ENCODE measurements around the gene IP6K2. TPM values are rescaled to one million over a fixed set of nuclear protein-coding genes. Genes with fewer than 3 reads are reported as not detected.

Gene IP6K2
- total RNA-seq, 2 experiments from 2014 or later: 56.6 to 61.2 TPM

- no peaks in the 10 kb centered on the region for H3K9me3 Mint-ChIP-seq
Observed at GRCh38 chr3:48695393-48695753, 21.6 kb downstream of the IP6K2 start.

GRCh38 chr3:48694610-48695392 is 22.2 kb downstream of the IP6K2 start:
- peaks cover 6% of the 10 kb centered on the region for H3K4me1 Mint-ChIP-seq
- H3K9me3 Mint-ChIP-seq: no peaks in the 10 kb centered on the region
- CTCF ChIA-PET: interaction anchor here (1.0 kb wide), 1 partner anchor 9 kb away, joined by 4 read pairs; the partner anchor contains the start of gene NCKIPSD
- H3K36me3 Mint-ChIP-seq (ENCODE audit: low read depth): peaks cover 42% of the 10 kb centered on the region
- no peaks in the 10 kb centered on the region for H3K27me3 Mint-ChIP-seq
- no peak for DNase-seq
- POLR2A ChIA-PET: no interaction called here
- no peak overlapping the region for H3K4me3 Mint-ChIP-seq
- H3K27ac Mint-ChIP-seq: no peak overlapping the region

More at GRCh38 chr3:48695393-48695753, 21.6 kb downstream of the IP6K2 start:
- Mint-ChIP-seq H3K27ac (no peak overlapping the region), H3K4me1 (peaks cover 6% of the 10 kb centered on the region), H3K27me3 (no peaks in the 10 kb centered on the region), H3K4me3 (no peak overlapping the region), H3K36me3 (ENCODE audit: low read depth) (peaks cover 38% of the 10 kb centered on the region)
- no peak for DNase-seq
- ChIA-PET CTCF (interaction anchor here (1.0 kb wide), 1 partner anchor 9 kb away, joined by 4 read pairs; the partner anchor contains the start of gene NCKIPSD), POLR2A (no interaction called here)

DNA sequence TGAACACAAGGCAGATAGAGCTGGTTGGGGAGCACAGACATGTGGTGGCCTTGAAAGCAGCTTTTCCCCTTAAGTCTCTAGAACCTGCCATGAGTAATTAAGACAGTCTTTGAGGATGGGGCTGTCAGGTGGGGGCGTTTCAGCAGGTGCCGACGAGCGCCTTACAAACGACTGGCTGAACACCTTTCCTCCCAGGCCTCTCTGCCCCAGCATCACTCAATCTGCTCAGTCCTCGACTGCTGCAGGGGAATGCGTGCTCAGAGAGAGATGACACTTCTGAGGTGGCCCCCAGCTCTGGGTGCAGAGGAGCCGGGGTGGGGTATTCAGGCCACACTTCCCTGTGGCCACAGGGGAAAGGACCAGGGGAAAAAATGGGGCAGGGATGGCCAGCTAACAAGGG is 23.2 kb downstream of the IP6K2 start:
- Mint-ChIP-seq H3K4me3 (no peak overlapping the region), H3K9me3 (no peaks in the 10 kb centered on the region)
- CTCF ChIA-PET: no interaction called here

GRCh38 chr3:48692551-48692950 is 24.5 kb downstream of the IP6K2 start:
- no peak overlapping the region for H3K4me3 Mint-ChIP-seq
- peaks cover 46% of the 10 kb centered on the region for H3K36me3 Mint-ChIP-seq (ENCODE audit: low read depth)
- no peaks in the 10 kb centered on the region for H3K27me3 Mint-ChIP-seq
- H3K27ac Mint-ChIP-seq: peak overlapping the region; percentile 6
- no peaks in the 10 kb centered on the region for H3K9me3 Mint-ChIP-seq
- peaks cover 6% of the 10 kb centered on the region for H3K4me1 Mint-ChIP-seq
- ChIA-PET POLR2A (interaction anchor here (0.6 kb wide), 1 partner anchor 73 kb away, joined by 3 read pairs; no protein-coding TSS in a partner anchor), CTCF (interaction anchor here (0.8 kb wide), 1 partner anchor 28 kb away, joined by 4 read pairs; no protein-coding TSS in a partner anchor)
- DNase-seq: no peak

More for the DNA sequence above, 23.2 kb downstream of the IP6K2 start:
- POLR2A ChIA-PET: no interaction called here
- H3K36me3 Mint-ChIP-seq (ENCODE audit: low read depth): peaks cover 38% of the 10 kb centered on the region
- no peak overlapping the region for H3K27ac Mint-ChIP-seq
- H3K4me1 Mint-ChIP-seq: peaks cover 6% of the 10 kb centered on the region
- no peaks in the 10 kb centered on the region for H3K27me3 Mint-ChIP-seq
- DNase-seq: no peak

- DNase-seq: no peak
- Mint-ChIP-seq H3K36me3 (ENCODE audit: low read depth) (peaks cover 52% of the 10 kb centered on the region), H3K9me3 (no peaks in the 10 kb centered on the region), H3K4me1 (peaks cover 9% of the 10 kb centered on the region), H3K27ac (peak overlapping the region; percentile 33), H3K27me3 (no peaks in the 10 kb centered on the region), H3K4me3 (no peak overlapping the region)
- CTCF ChIA-PET: interaction anchor here (0.6 kb wide), 1 partner anchor 84 kb away, joined by 3 read pairs; no protein-coding TSS in a partner anchor
- POLR2A ChIA-PET: no interaction called here
Observed at GRCh38 chr3:48690846-48691458, 26.1 kb downstream of the IP6K2 start.

- DNase-seq: no peak
- Mint-ChIP-seq H3K36me3 (ENCODE audit: low read depth) (peaks cover 41% of the 10 kb centered on the region), H3K4me1 (peaks cover 14% of the 10 kb centered on the region), H3K9me3 (no peaks in the 10 kb centered on the region), H3K27ac (no peak overlapping the region), H3K27me3 (no peaks in the 10 kb centered on the region), H3K4me3 (no peak overlapping the region)
- POLR2A ChIA-PET: no interaction called here
- CTCF ChIA-PET: interaction anchor here (0.8 kb wide), 1 partner anchor 26 kb away, joined by 3 read pairs; no protein-coding TSS in a partner anchor
Observed at GRCh38 chr3:48689384-48689783, 27.6 kb downstream of the IP6K2 start.

DNA sequence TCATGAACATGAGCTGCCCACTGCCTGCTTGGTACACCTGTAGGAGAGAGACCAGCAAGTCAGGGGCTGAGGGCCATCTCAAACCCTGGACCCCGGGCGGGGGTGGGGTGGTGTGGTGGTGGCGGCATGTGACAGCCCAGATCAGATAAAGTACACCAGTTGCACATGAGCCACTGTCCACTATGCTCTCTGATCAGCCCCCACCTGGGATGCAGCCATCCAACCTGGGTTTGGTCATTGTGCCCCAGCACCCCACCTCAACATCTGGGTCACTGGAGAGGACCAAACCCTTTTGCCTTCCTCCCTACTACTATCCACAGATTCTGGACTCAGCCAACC is 28.3 kb downstream of the IP6K2 start:
- H3K27me3 Mint-ChIP-seq: no peaks in the 10 kb centered on the region
- peaks cover 39% of the 10 kb centered on the region for H3K36me3 Mint-ChIP-seq (ENCODE audit: low read depth)
- ChIA-PET CTCF (interaction anchor here (0.6 to 1.4 kb wide), 3 partner anchors 27 to 288 kb away, joined by 3 to 5 read pairs (median 3); no protein-coding TSS in a partner anchor), POLR2A (no interaction called here)
- H3K27ac Mint-ChIP-seq: no peak overlapping the region
- H3K9me3 Mint-ChIP-seq: no peaks in the 10 kb centered on the region
- DNase-seq: no peak
- peaks cover 19% of the 10 kb centered on the region for H3K4me1 Mint-ChIP-seq
- H3K4me3 Mint-ChIP-seq: no peak overlapping the region

- H3K27me3 Mint-ChIP-seq: no peaks in the 10 kb centered on the region
- DNase-seq: no peak
- no peak overlapping the region for H3K4me3 Mint-ChIP-seq
- ChIA-PET POLR2A (no interaction called here), CTCF (interaction anchor here (0.6 to 1.4 kb wide), 2 partner anchors 82 to 287 kb away, joined by 3 to 5 read pairs; no protein-coding TSS in a partner anchor)
- no peaks in the 10 kb centered on the region for H3K9me3 Mint-ChIP-seq
- peaks cover 37% of the 10 kb centered on the region for H3K36me3 Mint-ChIP-seq (ENCODE audit: low read depth)
- peaks cover 21% of the 10 kb centered on the region for H3K4me1 Mint-ChIP-seq
- no peak overlapping the region for H3K27ac Mint-ChIP-seq
Observed at GRCh38 chr3:48688032-48688736, 28.8 kb downstream of the IP6K2 start.

- peaks cover 24% of the 10 kb centered on the region for H3K4me1 Mint-ChIP-seq
- ChIA-PET POLR2A (no interaction called here), CTCF (interaction anchor here (1.2 to 1.7 kb wide), 7 partner anchors 11 to 286 kb away, joined by 3 to 8 read pairs (median 5); no protein-coding TSS in a partner anchor)
- H3K9me3 Mint-ChIP-seq: no peaks in the 10 kb centered on the region
- no peaks in the 10 kb centered on the region for H3K27me3 Mint-ChIP-seq
- H3K4me3 Mint-ChIP-seq: no peak overlapping the region
- DNase-seq: no peak
- peaks cover 37% of the 10 kb centered on the region for H3K36me3 Mint-ChIP-seq (ENCODE audit: low read depth)
- H3K27ac Mint-ChIP-seq: peak overlapping the region; percentile 22
Observed at GRCh38 chr3:48687220-48687678, 29.8 kb downstream of the IP6K2 start.

DNA sequence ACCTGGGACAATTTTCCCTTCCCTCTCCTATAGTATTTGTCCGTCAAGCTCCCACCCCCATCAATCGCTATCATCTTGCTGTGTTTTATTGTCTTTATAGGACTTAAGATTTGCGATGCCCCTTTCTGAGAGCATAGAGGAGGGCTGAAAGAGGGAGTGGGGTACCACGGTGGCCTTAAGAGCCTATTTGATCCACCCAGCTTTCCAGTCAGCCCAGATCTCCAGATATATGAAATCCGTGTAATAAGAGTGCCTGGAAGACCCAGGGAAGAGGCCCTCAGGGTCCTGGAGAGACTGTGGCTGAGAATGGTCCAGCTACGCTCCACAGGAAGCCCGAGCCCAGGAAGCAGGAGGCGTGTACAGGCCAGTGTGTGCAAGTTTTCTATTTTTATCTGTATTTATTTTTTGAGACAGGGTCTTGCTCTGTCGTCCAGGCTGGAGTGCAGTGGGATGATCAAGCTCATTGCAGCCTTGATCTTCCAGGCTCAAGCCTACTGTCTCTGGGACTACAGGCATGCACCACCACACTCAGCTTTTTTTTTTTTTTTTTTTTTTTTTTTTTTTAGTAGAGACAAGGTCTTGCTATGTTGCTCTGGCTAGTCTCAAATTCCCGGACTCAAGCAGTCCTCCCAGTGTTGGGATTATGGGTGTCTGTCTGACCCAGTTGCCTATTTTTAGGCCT is 30.3 kb downstream of the IP6K2 start:
- no peak for DNase-seq
- peak overlapping the region; percentile 89 for H3K4me3 Mint-ChIP-seq
- H3K9me3 Mint-ChIP-seq: no peaks in the 10 kb centered on the region
- no peaks in the 10 kb centered on the region for H3K27me3 Mint-ChIP-seq
- ChIA-PET POLR2A (no interaction called here), CTCF (interaction anchor here (0.9 to 1.7 kb wide), 13 partner anchors 9 to 286 kb away, joined by 3 to 8 read pairs (median 4); partner anchors contain the start of genes CELSR3, IP6K2 and SLC26A6)
- H3K4me1 Mint-ChIP-seq: peaks cover 24% of the 10 kb centered on the region
- H3K36me3 Mint-ChIP-seq (ENCODE audit: low read depth): peaks cover 41% of the 10 kb centered on the region
- peak overlapping the region; percentile 89 for H3K27ac Mint-ChIP-seq

DNA sequence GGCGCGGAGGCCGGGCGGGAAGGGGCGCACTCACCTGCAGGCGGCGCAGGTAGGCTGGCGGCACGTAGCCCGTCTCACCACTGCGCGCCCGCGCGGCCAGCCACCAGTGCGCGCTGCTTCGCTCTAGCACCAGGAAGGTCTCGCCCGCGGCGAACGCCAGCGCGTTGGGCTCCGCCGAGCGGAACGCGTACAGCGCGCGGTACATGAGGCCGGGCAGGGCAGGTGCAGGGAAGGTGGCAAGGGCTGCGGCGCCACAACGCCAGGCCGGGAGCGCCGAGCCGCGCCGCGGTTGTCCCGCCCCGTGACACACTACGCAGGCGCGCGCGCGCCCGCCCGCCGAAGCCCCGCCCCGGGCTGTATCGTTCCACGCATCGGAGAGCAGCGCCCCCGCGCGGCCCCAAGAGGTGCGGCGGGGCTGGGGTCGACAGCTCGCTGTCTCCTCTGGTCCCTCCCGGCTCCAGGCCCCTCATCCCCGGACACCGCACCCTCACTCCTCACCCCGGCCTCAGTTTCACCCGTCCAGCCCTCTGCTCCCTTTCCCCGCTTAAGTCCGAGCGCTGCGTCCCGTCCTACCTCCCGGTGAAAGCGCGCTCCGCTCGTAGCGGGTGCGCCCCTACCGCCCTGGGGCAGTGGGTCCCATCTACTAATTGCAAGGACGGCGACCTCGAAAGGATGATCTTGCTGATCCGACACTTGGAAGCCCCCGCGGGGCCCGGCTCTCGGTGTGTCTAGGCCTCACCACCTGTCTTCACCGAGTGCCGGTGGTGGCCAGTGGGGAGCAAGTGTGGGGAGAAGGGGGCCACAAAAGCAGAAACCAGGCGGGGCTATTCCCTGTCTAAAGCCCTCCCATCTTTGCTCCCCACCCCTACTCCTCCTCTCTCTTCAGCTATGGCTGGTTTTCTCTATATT is 31.2 kb downstream of the IP6K2 start, which contains the start of gene NCKIPSD:
TSS of gene NCKIPSD (minus strand) at position 313 of the 909 bp plus-strand sequence. CDS start at position 205, 108 bp downstream.
- ChIA-PET POLR2A (no interaction called here), CTCF (interaction anchor here (0.6 to 1.7 kb wide), 21 partner anchors 10 to 972 kb away, joined by 3 to 8 read pairs (median 4); partner anchors contain the start of genes CELSR3, IP6K2 and SLC26A6)
- H3K9me3 Mint-ChIP-seq: no peaks in the 10 kb centered on the region
- H3K27ac Mint-ChIP-seq: peak within 1 kb of the TSS; percentile 89
- peak; percentile 91 for DNase-seq
- H3K36me3 Mint-ChIP-seq (ENCODE audit: low read depth): peaks cover 38% of the 10 kb centered on the region
- H3K4me3 Mint-ChIP-seq: peak within 1 kb of the TSS; percentile 89
- no peaks in the 10 kb centered on the region for H3K27me3 Mint-ChIP-seq
- peaks cover 25% of the 10 kb centered on the region for H3K4me1 Mint-ChIP-seq

Measured in activated CD4-positive, alpha-beta T cell treated with anti-CD3 and anti-CD28 coated beads, Interleukin-2, amount 10 ng/mL, durations not matched to agents 7 days and 5 days (primary cell).